Measurements from ENCODE around the gene GIPC2. TPM values are rescaled to one million over a fixed set of nuclear protein-coding genes. Genes with fewer than 3 reads are reported as not detected.
"Not testable (repeated sequence)": the region's sequence is repeated elsewhere in the genome, so short reads cannot be mapped to it uniquely, and the experiment has no call there.

The GIPC2 gene
- total and polyA plus RNA-seq, 7 donors = 0.99 to 23.8 (median 2.5) TPM

DNA sequence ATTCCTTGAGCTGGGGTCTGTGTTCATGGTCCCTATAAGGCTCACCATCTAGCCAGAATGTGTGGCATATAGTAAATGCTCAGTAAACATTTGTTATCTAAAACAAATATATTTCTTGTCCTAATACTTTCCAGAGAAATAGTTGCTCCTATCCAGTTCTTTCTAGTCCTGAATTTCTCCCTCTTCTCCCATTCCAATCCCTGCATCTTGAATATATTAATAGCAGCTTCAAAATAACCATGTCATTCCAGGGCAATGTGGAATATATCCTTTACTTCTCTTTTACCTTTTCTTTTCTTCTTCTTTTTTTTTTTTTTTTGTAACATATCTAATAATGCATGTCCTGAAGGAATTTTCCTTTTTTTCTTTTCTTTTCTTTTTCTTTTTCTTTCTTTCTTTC, 30.6 kb upstream of the GIPC2 start:
- peaks cover 0 to 21% (median 14%) of the 10 kb centered on the region in 4 donors for H3K4me1 ChIP-seq
- intact Hi-C loops (cut with DNase I) = no loop called here

DNA sequence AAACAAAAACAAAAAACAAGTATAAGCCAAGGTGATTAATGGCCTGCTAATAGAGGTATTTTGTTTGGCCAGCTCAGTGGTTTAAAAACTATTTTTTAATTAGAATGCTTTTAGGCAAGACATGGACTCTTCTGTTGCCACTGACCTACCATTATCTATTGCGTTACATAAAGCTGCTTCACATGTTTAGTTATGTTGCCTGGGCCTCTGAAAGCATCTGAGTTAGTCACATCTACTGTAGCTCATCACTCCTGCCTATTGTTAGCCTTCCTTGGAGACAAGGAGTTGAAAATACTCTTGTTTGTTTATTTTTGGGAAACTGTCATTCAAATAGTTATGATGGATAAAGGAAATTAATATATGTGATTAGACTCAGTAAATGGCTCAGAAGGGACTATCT, 26.7 kb upstream of the GIPC2 start:
- Histone ChIP-seq H3K36me3 (peaks cover 0 to 31% (median 9%) of the 10 kb centered on the region in 4 donors), H3K4me3 (no peak overlapping the region), H3K27me3 (no peaks in the 10 kb centered on the region), H3K27ac (no peak overlapping the region), H3K9me3 (no peaks in the 10 kb centered on the region), H3K4me1 (peaks cover 0 to 10% (median 5%) of the 10 kb centered on the region in 4 donors)
- 88 to 96% methylated on average over 1 of the region's 1 CpG for WGBS, 2 donors
- DNase-seq = no peak
- intact Hi-C loops (cut with DNase I) = no loop called here
- no peak for TF ChIP-seq EP300 (IDR thresholded peaks at IDR 0.05)
- TF ChIP-seq POLR2A (IDR thresholded peaks at IDR 0.05) = no peak
- TF ChIP-seq POLR2AphosphoS5 (IDR thresholded peaks at IDR 0.05) = no peak
- TF ChIP-seq, protein P1, sequence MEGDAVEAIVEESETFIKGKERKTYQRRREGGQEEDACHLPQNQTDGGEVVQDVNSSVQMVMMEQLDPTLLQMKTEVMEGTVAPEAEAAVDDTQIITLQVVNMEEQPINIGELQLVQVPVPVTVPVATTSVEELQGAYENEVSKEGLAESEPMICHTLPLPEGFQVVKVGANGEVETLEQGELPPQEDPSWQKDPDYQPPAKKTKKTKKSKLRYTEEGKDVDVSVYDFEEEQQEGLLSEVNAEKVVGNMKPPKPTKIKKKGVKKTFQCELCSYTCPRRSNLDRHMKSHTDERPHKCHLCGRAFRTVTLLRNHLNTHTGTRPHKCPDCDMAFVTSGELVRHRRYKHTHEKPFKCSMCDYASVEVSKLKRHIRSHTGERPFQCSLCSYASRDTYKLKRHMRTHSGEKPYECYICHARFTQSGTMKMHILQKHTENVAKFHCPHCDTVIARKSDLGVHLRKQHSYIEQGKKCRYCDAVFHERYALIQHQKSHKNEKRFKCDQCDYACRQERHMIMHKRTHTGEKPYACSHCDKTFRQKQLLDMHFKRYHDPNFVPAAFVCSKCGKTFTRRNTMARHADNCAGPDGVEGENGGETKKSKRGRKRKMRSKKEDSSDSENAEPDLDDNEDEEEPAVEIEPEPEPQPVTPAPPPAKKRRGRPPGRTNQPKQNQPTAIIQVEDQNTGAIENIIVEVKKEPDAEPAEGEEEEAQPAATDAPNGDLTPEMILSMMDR (IDR thresholded peaks at IDR 0.05) = no peak

More for the DNA sequence above, 30.6 kb upstream of the GIPC2 start:
- Histone ChIP-seq H3K27me3 (no peaks in the 10 kb centered on the region), H3K4me3 (no peak overlapping the region), H3K36me3 (peaks cover 0 to 43% (median 10%) of the 10 kb centered on the region in 4 donors), H3K9me3 (no peaks in the 10 kb centered on the region), H3K27ac (no peak overlapping the region)
- TF ChIP-seq POLR2A (IDR thresholded peaks at IDR 0.05) (no peak), EP300 (IDR thresholded peaks at IDR 0.05) (no peak), POLR2AphosphoS5 (IDR thresholded peaks at IDR 0.05) (no peak)
- TF ChIP-seq, protein P1 (IDR thresholded peaks at IDR 0.05) = no peak
- no peak for DNase-seq

DNA sequence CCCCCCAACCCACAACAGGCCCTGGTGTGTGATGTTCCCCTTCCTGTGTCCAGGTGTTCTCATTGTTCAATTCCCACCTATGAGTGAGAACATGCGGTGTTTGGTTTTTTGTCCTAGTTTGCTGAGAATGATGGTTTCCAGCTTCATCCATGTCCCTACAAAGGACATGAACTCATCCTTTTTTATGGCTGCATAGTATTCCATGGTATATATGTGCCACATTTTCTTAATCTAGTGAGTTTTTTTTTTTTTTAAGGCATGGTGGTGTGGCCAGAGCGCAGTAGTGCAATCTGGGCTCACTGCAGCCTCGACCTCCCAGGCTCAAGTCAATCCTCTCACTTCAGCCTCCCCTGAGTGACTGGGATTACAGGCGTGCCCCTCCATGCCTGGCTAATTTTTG, 24.6 kb upstream of the GIPC2 start:
- peaks cover 0 to 13% (median 0%) of the 10 kb centered on the region in 4 donors for H3K36me3 ChIP-seq
- H3K9me3 ChIP-seq; H3K27ac ChIP-seq; H3K4me3 ChIP-seq; H3K27me3 ChIP-seq; DNase-seq; H3K4me1 ChIP-seq; intact Hi-C loops (cut with DNase I): not testable (repeated sequence)
- WGBS, 2 donors = 95% methylated on average over 4 of the region's 4 CpGs

DNA sequence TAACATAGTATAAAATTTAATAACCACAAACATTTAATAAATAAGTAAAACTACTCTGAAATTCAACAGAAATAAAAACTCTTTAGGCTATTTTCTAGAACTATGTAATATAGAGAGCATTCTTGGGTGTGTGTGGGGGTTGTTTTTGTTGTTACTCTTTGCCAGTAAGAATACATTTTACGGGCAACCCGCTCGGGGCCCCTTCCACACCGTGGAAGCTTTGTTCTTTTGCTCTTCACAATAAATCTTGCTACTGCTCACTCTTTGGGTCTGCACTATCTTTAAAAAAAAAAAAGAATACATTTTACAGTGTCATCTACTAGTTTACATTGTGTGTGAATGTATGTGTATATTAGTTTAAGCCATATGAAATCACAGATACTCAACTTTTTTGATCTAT, 16.0 kb upstream of the GIPC2 start:
- TF ChIP-seq, protein P1 (IDR thresholded peaks at IDR 0.05) = no peak
- TF ChIP-seq POLR2A (IDR thresholded peaks at IDR 0.05) = no peak
- TF ChIP-seq EP300 (IDR thresholded peaks at IDR 0.05) = no peak
- TF ChIP-seq POLR2AphosphoS5 (IDR thresholded peaks at IDR 0.05) = no peak
- 72 to 79% methylated on average over 4 of the region's 4 CpGs for WGBS, 2 donors
- no peak for DNase-seq

DNA sequence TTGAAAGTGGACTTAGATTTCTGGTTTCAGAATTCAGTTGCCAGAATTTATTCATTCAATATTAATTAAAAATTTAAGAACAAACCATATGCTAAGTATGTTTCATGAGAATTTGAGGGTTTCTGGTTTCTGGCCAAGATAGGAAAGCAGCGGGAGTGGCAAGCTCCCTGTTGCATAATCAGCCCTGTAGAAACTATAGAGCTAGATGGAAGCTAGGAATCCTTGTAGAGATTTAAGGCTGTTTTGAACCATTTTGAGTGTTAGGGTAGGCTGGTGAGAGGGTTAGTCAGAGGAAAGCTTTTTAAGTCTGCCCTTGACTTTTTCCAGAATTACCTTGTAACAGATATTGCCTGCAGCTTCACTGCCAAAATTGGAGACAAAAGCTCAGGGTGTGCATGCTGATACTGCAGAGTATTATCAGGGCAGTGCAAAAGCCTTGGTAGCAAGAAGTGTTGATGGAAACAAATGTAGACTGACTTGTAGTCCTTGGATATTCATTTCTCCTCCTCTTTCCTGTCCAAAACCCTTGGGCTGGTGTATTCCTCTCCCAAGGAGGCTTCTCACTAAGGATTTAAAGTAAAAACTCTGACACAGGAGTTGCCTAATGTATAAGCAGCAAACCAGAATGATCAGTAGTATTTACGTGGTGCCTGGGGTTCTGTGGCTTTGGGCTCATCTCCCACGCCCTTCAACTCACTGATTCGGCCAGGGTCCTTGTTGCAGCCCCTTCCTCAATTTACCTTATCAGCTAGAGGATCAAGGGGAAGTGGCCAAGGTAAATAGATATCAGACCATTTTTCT, 12.6 kb upstream of the GIPC2 start:
- Histone ChIP-seq H3K4me3 (no peak overlapping the region), H3K27ac (no peak overlapping the region), H3K27me3 (no peaks in the 10 kb centered on the region), H3K9me3 (no peaks in the 10 kb centered on the region), H3K36me3 (no peaks in the 10 kb centered on the region), H3K4me1 (peaks cover 0 to 6% (median 2%) of the 10 kb centered on the region in 4 donors)
- TF ChIP-seq EP300 (IDR thresholded peaks at IDR 0.05) (no peak), POLR2AphosphoS5 (IDR thresholded peaks at IDR 0.05) (no peak), POLR2A (IDR thresholded peaks at IDR 0.05) (no peak)
- TF ChIP-seq, protein P1 (IDR thresholded peaks at IDR 0.05) = no peak
- WGBS, 2 donors = 86 to 87% methylated on average over 4 of the region's 4 CpGs
- intact Hi-C loops (cut with DNase I) = no loop called here
- DNase-seq = no peak

More for the DNA sequence above, 16.0 kb upstream of the GIPC2 start:
- Histone ChIP-seq H3K27me3 (no peaks in the 10 kb centered on the region), H3K9me3 (no peaks in the 10 kb centered on the region), H3K27ac (no peak overlapping the region), H3K36me3 (no peaks in the 10 kb centered on the region), H3K4me3 (no peak overlapping the region), H3K4me1 (no peaks in the 10 kb centered on the region)
- intact Hi-C loops (cut with DNase I) = no loop called here

Data from sigmoid colon (tissue), 7 donors.